Measurements from ENCODE around the gene ORAI1. TPM values are rescaled to one million over a fixed set of nuclear protein-coding genes. Genes with fewer than 3 reads are reported as not detected.

Gene ORAI1
- total RNA-seq, 1 donor from 2014 or later = 35.3 TPM

DNA sequence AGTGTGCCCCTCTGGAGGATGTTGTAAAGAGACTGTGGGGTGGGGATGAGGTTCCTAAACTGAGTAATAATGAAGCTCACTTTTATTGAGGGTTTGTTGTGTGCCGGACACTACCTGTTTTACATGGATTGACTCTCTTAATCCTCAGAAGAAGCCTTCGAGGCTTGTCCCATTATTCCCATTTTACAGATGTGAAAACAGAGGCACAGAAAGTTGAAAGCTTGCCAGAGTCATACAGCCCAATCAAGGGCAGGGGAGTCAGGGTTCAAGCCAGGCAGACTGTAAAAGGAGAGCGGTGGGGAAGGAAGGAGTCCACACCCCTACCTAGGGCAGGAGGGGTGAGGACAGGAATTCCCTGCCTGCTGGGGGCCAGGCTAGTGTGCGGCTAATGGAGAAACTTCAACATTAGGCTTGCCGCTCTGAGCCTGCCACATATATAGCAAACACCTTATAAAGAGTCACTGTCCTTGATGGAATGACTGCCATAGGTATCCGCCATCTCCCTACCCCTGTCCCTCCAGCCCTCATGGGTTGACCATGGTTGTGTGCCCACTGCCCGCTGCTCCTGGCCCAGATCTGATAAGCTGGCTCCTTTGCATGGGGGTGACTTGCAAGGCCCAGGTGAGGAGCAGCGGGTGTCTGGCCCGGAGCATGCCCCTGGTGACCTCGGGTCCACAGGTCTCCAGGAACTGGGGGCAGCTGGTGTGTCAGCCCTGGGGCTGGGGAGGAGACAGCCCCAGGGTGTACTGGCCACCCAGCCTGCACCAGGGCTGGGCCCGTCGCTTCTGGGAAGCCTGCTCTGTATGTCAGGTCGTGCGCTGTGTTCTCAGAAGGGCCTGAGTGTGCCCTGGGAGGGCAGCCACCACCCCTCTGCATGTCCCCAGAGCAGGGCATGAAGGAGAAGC lies 12.2 kb downstream of the ORAI1 start:
- Mint-ChIP-seq H3K36me3 (ENCODE audit: low read depth, unreplicated experiment) (peaks cover 11% of the 10 kb centered on the region), H3K9me3 (ENCODE audit: unreplicated experiment) (no peaks in the 10 kb centered on the region), H3K4me3 (ENCODE audit: unreplicated experiment) (no peak overlapping the region), H3K4me1 (ENCODE audit: unreplicated experiment) (peaks cover 13% of the 10 kb centered on the region), H3K27ac (ENCODE audit: unreplicated experiment) (peak overlapping the region; percentile 61), H3K27me3 (ENCODE audit: unreplicated experiment) (peaks cover 4% of the 10 kb centered on the region)
- TF ChIP-seq, protein P1, sequence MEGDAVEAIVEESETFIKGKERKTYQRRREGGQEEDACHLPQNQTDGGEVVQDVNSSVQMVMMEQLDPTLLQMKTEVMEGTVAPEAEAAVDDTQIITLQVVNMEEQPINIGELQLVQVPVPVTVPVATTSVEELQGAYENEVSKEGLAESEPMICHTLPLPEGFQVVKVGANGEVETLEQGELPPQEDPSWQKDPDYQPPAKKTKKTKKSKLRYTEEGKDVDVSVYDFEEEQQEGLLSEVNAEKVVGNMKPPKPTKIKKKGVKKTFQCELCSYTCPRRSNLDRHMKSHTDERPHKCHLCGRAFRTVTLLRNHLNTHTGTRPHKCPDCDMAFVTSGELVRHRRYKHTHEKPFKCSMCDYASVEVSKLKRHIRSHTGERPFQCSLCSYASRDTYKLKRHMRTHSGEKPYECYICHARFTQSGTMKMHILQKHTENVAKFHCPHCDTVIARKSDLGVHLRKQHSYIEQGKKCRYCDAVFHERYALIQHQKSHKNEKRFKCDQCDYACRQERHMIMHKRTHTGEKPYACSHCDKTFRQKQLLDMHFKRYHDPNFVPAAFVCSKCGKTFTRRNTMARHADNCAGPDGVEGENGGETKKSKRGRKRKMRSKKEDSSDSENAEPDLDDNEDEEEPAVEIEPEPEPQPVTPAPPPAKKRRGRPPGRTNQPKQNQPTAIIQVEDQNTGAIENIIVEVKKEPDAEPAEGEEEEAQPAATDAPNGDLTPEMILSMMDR (IDR thresholded peaks at IDR 0.05; ENCODE audit: unreplicated experiment) = no peak
- no peak for DNase-seq (ENCODE audit: low spot score)

DNA sequence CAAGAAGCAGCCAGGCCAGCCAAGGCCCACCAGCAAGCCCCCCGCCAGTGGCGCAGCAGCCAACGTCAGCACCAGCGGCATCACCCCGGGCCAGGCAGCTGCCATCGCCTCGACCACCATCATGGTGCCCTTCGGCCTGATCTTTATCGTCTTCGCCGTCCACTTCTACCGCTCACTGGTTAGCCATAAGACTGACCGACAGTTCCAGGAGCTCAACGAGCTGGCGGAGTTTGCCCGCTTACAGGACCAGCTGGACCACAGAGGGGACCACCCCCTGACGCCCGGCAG lies 15.0 kb downstream of the ORAI1 start:
- H3K4me1 Mint-ChIP-seq (ENCODE audit: unreplicated experiment) = peaks cover 13% of the 10 kb centered on the region
- H3K9me3 Mint-ChIP-seq (ENCODE audit: unreplicated experiment) = no peaks in the 10 kb centered on the region
- peaks cover 3% of the 10 kb centered on the region for H3K27me3 Mint-ChIP-seq (ENCODE audit: unreplicated experiment)
- no peak overlapping the region for H3K27ac Mint-ChIP-seq (ENCODE audit: unreplicated experiment)
- no peak for DNase-seq (ENCODE audit: low spot score)
- H3K36me3 Mint-ChIP-seq (ENCODE audit: low read depth, unreplicated experiment) = peaks cover 7% of the 10 kb centered on the region
- H3K4me3 Mint-ChIP-seq (ENCODE audit: unreplicated experiment) = no peak overlapping the region
- TF ChIP-seq, protein P1 (IDR thresholded peaks at IDR 0.05; ENCODE audit: unreplicated experiment) = no peak

DNA sequence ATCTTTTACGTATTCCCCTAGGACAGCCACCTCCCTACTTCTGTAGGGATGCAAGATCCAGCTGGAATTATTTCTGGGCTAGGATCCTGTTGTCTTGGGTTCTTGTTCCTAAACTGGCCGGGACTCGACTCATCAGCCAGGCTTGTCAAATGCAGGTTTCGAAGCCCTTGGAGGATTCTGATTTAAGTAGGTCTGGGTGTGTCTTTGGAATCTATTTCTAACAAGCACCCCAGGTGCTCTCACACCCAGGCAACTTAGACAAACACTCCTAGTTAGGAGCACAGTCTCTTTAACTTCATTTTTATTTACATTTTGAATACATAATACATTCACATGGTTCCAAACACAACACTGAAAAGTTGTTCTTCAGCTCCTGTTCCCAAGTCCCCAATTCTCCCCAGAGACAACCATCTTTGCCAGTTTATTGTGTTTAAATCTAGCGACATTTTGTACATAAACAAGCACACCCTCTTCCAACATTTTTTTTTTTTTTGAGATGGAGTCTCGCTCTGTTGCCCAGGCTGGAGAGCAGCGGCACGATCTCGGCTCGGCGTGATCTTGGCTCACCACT lies 22.2 kb downstream of the ORAI1 start:
- TF ChIP-seq, protein P1 (IDR thresholded peaks at IDR 0.05; ENCODE audit: unreplicated experiment) = no peak
- peaks cover 5% of the 10 kb centered on the region for H3K27me3 Mint-ChIP-seq (ENCODE audit: unreplicated experiment)
- H3K4me1 Mint-ChIP-seq (ENCODE audit: unreplicated experiment) = no peaks in the 10 kb centered on the region
- H3K36me3 Mint-ChIP-seq (ENCODE audit: low read depth, unreplicated experiment) = peaks cover 8% of the 10 kb centered on the region
- H3K4me3 Mint-ChIP-seq (ENCODE audit: unreplicated experiment) = no peak overlapping the region
- H3K9me3 Mint-ChIP-seq (ENCODE audit: unreplicated experiment) = no peaks in the 10 kb centered on the region
- no peak for DNase-seq (ENCODE audit: low spot score)
- peak overlapping the region; percentile 36 for H3K27ac Mint-ChIP-seq (ENCODE audit: unreplicated experiment)

DNA sequence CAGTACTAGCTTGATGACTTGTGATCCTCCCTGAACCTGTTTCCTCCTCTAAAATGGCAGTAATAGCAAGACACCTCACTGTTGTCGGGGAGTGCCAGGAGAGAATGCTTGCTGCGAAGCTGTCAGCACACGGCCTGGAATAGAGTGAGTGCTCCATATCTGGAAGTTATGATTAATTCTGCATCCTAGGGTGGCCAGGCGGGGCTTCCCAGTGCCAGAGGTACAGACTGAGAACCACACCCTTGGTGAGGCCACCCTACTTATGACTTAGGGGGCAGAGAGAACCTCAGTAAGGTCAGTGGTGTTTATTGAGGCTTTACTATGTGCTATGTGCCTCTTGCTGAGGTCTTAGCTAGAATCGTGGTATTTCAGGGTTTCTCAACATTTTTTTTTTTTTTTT lies 23.0 kb downstream of the ORAI1 start:
- no peak for DNase-seq (ENCODE audit: low spot score)
- H3K9me3 Mint-ChIP-seq (ENCODE audit: unreplicated experiment) = no peaks in the 10 kb centered on the region
- no peaks in the 10 kb centered on the region for H3K4me1 Mint-ChIP-seq (ENCODE audit: unreplicated experiment)
- TF ChIP-seq, protein P1 (IDR thresholded peaks at IDR 0.05; ENCODE audit: unreplicated experiment) = no peak
- peaks cover 8% of the 10 kb centered on the region for H3K36me3 Mint-ChIP-seq (ENCODE audit: low read depth, unreplicated experiment)
- H3K27me3 Mint-ChIP-seq (ENCODE audit: unreplicated experiment) = peaks cover 5% of the 10 kb centered on the region
- H3K27ac Mint-ChIP-seq (ENCODE audit: unreplicated experiment) = no peak overlapping the region
- H3K4me3 Mint-ChIP-seq (ENCODE audit: unreplicated experiment) = no peak overlapping the region

DNA sequence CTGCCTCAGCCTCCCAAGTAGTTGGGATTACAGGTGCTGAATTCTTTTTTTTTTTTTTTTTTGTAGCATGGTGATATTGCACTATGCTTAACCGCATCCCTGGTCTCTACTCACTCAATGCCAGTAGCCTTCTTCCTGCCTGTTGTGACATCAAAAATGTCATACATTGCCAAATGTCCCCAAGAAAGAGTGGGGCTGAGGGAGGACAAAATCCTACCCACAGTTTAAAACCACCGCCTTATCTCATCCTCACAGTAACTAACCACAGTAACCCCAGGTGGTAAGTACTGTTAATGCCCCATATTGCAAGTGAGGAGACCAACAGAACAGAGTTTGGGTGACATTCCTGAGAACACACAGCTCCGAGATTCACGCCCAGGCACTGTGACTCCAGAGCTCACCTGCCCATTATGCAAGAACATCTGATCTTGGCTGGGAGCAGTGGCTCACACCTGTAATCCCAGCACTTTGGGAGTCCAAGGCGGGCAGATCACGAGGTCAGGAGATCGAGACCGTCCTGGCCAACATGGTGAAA lies 23.6 kb downstream of the ORAI1 start:
- Mint-ChIP-seq H3K4me3 (ENCODE audit: unreplicated experiment) (no peak overlapping the region), H3K27me3 (ENCODE audit: unreplicated experiment) (peaks cover 5% of the 10 kb centered on the region), H3K4me1 (ENCODE audit: unreplicated experiment) (no peaks in the 10 kb centered on the region), H3K36me3 (ENCODE audit: low read depth, unreplicated experiment) (peaks cover 8% of the 10 kb centered on the region), H3K27ac (ENCODE audit: unreplicated experiment) (no peak overlapping the region), H3K9me3 (ENCODE audit: unreplicated experiment) (no peaks in the 10 kb centered on the region)
- DNase-seq (ENCODE audit: low spot score) = no peak
- TF ChIP-seq, protein P1 (IDR thresholded peaks at IDR 0.05; ENCODE audit: unreplicated experiment) = no peak

All from endothelial cell (in vitro differentiated cells).